ENCODE measurements around the gene CD3D.
"Not testable (repeated sequence)": the region's sequence is repeated elsewhere in the genome, so short reads cannot be mapped to it uniquely, and the experiment has no call there.

The CD3D gene

GRCh38 chr11:118338637-118339061 is 3.9 kb downstream of the CD3D start:
- peak; percentile 93 for DNase-seq

- DNase-seq = peak; percentile 60
These were observed 7.8 kb downstream of the CD3D start for GRCh38 chr11:118334745-118335144.

- DNase-seq = no peak
These were observed 13.8 kb downstream of the CD3D start for GRCh38 chr11:118328745-118329144.

DNA sequence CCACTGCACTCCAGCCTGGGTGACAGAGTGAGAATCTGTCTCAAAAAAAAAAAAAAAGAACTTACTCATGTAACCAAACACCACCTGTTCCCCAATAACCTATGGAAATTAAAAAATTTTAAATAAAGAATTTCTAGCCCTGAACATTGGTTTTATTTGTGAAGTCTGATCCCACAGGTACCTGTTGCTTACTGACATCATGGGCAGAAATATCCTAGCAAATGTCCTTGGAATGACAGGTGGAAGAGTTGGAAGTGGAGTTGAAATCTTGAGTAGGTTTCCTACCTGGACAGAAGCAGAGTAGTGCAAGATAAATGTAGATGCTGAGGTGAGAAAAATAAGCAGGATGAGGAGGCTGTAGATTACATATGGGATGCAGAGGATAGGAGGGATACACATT is 17.2 kb downstream of the CD3D start:
- DNase-seq = no peak

DNA sequence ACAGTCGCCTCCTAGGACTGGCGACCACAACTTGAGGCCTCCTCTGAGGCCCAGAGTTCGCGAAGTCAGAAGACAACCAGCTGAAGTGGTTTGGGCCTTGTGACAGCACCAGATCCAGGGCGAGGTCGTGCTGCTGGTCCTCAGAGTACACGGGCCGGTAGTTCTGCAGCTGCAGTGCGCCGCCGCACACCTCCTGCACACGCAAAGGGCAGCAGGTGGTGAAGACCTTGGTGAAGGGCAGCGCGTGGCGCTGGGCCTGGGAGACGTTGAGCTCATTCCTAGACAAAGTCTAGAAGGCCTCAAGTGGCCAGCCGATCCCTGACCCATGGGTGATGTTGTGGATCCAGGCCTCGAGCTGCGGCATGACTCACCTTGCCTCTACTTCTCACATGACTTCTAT is 19.8 kb downstream of the CD3D start:
- DNase-seq = no peak

GRCh38 chr11:118321386-118322082 is 21.0 kb downstream of the CD3D start:
- DNase-seq = no peak

DNA sequence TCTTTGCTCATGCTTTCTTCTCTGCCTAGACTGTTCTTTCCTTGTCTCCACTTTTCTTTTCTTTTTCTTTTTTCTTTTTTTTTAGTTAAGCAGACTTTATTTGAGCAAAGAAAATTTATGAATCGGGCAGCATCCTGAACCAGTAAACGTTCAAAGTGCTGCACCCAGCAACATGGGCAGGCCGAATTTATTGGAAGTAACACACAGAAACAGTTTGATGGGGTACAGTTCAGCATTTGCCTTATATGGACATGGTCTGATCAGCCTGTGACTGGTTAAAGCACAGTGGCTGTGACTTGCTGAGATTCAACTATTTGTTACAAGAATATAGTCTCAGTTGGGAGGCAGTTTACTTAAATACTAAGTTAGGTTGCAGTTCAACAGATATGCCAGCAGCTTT is 22.0 kb downstream of the CD3D start:
- DNase-seq = no peak

DNA sequence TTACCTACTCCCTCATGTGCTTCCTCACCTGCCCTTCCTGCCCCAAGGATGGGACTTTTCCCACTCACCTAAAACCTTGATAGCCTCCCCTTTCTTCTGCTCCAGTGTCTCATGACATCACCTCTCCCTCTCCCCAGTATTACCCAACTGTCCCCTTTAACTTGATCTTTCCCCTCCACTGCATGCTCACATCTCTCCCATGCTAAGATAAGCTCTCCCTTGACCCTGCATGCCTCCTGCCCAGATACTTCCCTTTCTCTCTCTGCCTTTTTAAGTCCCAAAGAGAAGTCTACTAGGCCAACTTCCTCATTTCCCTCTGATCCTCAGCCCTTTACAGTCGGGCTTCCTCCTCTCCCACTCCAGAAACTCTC is 23.2 kb downstream of the CD3D start:
- DNase-seq = no peak

GRCh38 chr11:118318581-118319336 is 23.7 kb downstream of the CD3D start:
- no peak for DNase-seq

DNA sequence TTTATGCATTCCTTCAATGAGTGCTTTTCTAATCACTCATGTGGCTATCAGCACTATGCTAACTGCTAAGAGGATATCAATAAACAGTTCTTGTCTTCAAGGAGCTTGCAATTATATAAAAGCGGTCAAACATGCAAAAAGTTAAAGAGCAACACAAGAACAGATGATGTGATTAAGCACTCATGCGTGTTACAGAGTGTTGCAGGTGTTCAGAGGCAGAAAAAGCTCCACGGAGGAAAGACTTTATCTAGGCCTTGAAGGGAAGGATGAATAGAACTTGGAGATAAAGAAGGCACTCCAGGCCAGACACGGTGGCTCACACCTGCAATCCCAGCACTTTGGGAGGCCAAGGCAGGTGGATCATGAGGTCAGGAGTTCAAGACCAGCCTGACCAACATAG is 24.4 kb downstream of the CD3D start:
- no peak for DNase-seq

GRCh38 chr11:118314988-118315411 is 27.5 kb downstream of the CD3D start:
- DNase-seq = no peak

GRCh38 chr11:118313242-118313641 is 29.3 kb downstream of the CD3D start:
- DNase-seq = no peak

- no peak for DNase-seq
These were observed 30.2 kb downstream of the CD3D start for GRCh38 chr11:118312328-118312727.

- DNase-seq = peak; percentile 34
These were observed 31.0 kb downstream of the CD3D start for GRCh38 chr11:118311518-118311917.

GRCh38 chr11:118310781-118311485 is 31.6 kb downstream of the CD3D start:
- no peak for DNase-seq

DNA sequence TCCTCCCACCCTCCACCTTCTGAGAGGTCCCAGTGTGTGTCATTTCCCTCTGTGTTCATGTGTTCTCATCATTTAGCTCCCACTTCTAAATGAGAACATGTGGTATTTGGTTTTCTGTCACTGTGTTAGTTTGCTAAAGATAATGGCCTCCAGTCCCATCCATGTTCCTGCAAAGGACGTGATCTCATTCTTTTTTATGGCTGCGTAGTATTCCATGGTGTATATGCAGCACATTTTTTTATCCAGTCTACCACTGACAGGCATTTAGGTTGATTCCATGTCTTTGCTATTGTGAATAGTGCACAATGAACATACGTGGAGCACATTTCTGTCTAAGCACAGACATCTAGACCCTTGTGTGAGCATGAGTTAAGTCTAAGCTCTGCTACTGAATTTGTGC is 32.2 kb downstream of the CD3D start:
- no peak for DNase-seq

DNA sequence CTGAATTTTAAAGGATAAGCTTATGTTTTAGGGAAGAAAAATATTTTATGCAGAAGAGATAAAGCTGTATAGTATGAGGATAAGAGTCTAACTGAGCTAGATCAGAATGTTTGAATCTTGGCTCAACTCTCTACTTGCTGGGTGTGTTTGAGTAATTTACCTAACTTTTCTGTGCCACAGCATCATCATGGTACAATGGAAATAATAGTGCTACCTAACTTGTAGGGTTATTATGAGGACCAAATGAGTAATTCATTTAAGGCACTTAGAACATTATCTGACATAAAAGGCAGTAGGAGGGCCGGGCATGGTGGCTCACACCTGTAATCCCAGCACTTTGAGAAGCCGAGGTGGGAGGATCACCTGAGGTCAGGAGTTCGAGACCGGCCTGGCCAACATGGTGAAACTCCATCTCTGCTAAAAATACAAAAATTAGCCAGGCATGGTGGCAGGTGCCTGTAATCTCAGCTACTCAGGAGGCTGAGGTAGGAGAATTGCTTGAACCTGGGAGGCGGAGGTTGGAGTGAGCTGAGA is 33.4 kb downstream of the CD3D start:
- not testable (repeated sequence) for DNase-seq

GRCh38 chr11:118306556-118306955 is 35.9 kb downstream of the CD3D start:
- DNase-seq = no peak

DNA sequence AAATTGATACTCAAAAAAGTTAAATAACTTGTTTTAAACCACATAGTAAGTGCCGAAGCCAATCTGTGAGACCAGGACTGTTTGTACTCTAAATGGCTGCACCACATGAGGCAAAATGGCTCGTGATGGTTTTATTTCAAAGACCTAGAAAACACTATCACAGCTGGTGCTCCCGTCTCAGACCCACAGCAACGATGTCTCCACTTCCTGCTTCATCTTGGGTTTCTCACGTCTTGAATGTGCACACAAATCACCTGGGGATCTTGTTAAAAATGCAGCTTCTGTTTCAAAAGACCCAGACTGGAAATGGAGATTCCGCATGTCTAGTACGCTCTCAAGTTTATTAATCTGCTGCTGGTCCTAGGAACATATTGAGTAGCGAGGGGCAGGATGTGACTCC is 36.8 kb downstream of the CD3D start:
- peak; percentile 76 for DNase-seq

- DNase-seq = peak; percentile 76
These were observed 37.8 kb downstream of the CD3D start, which contains the start of gene CD3E for GRCh38 chr11:118304568-118305248. TSS of gene CD3E (plus strand) at chr11:118304730. CDS start at chr11:118304953, 223 bp downstream.

DNA sequence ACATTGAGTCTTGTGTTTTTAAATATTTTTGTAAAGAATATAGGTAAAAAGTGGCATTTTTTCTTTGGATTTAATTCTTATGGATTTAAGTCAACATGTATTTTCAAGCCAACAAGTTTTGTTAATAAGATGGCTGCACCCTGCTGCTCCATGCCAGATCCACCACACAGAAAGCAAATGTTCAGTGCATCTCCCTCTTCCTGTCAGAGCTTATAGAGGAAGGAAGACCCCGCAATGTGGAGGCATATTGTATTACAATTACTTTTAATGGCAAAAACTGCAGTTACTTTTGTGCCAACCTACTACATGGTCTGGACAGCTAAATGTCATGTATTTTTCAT is 38.3 kb downstream of the CD3D start:
- no peak for DNase-seq

DNA sequence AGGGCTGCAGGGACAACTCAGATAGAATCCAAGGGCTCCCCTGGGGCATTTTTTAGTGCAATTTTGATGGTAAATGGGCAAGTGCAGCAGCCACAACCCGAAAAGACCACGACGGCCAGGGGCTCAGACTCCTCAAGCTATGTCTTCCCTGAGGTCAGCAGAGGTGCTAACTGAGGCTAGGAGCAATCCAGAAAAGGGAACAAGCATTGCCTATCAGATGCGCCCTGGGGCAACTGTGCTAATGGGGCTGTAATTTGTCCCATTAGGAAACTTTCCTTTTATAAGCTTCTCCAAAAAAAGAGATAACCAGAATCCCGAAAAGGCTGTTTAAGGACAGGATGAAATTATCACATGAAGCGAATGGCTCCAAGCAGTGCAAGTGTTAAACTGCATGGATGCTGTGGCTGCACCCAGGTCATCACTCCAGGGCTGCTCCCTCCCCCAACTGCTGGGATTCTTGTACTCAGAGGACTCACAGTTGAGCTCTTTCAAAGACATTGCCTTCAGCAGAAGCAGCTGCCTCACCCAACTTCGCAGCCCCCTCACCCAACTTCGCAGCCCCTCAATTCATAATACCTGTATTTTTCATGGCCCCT is 40.8 kb downstream of the CD3D start:
- DNase-seq = no peak

Measured in CD4-positive, alpha-beta T cell treated with Interleukin-21 for 1 hour (primary cell).